HepG2 (cell line): Measurements from ENCODE around the gene GTF2H3. TPM values are rescaled to one million over a fixed set of nuclear protein-coding genes. Genes with fewer than 3 reads are reported as not detected.

Source experiments
- AGO2 ChIP-seq: fragments of 200-400 bp; formaldehyde crosslinking; optimal IDR thresholded peaks from 2 replicates; pipeline ENCODE3; 2017; ENCODE audit warnings: mild to moderate bottlenecking, low read depth, low read length, moderate library complexity
- CAMTA2 ChIP-seq: sonication (generic); formaldehyde crosslinking; IDR thresholded peaks from 2 replicates; pipeline ENCODE4 v1.4.0; 2020; ENCODE audit warnings: mild to moderate bottlenecking, missing genetic modification reagents, borderline replicate concordance
- CEBPB ChIP-seq: IDR thresholded peaks from 2 replicates; pipeline ENCODE4 v1.6.1; 2011; ENCODE audit warnings: low read depth, low read length, improper control_type of control experiment, borderline replicate concordance
- HDAC2 ChIP-seq: sonication (generic); formaldehyde crosslinking; IDR thresholded peaks from 2 replicates; pipeline ENCODE4 v1.4.0; 2020; ENCODE audit warnings: missing genetic modification reagents
- MAFF ChIP-seq: IDR thresholded peaks from 2 replicates; pipeline ENCODE4 v1.6.1; 2011; ENCODE audit warnings: low read depth, low read length, improper control_type of control experiment
- MEIS2 ChIP-seq: sonication (generic); formaldehyde crosslinking; IDR thresholded peaks from 2 replicates; pipeline ENCODE4 v1.9.0; 2021; ENCODE audit warnings: mild to moderate bottlenecking, missing genetic modification reagents
- MYNN ChIP-seq: sonication (generic); formaldehyde crosslinking; IDR thresholded peaks from 2 replicates; pipeline ENCODE4 v1.4.0; 2020; ENCODE audit warnings: mild to moderate bottlenecking, low read depth, missing genetic modification reagents
- NRL ChIP-seq: sonication (generic); formaldehyde crosslinking; IDR thresholded peaks from 2 replicates; pipeline ENCODE4 v1.5.0; 2020; ENCODE audit warnings: missing genetic modification reagents, mild to moderate bottlenecking, moderate library complexity, borderline replicate concordance
- POLR2A ChIP-seq, 2 experiments: IDR thresholded peaks; 2 replicates each; pipeline ENCODE4 v1.6.1; 2011; ENCODE audit warnings: low read depth in 2 of 2, low read length in 2 of 2, mild to moderate bottlenecking in 1 of 2, moderate library complexity in 1 of 2; ENCODE audit not compliant: insufficient read depth in 1 of 2
- POLR2AphosphoS5 ChIP-seq: IDR thresholded peaks from 2 replicates; pipeline ENCODE4 v1.6.1; 2012; ENCODE audit warnings: low read depth, low read length
- RAD21 ChIP-seq: fragments of 450-650 bp; formaldehyde crosslinking; IDR thresholded peaks from 2 replicates; pipeline ENCODE4 v1.5.0; 2020; ENCODE audit warnings: mild to moderate bottlenecking
- SIN3A ChIP-seq: IDR thresholded peaks from 2 replicates; pipeline ENCODE4 v1.6.1; 2011; ENCODE audit warnings: low read depth, mild to moderate bottlenecking, control low read depth, low read length, borderline replicate concordance
- SOX5 ChIP-seq: IDR thresholded peaks from 2 replicates; pipeline ENCODE4 v1.6.1; 2016; ENCODE audit warnings: borderline replicate concordance
- SRY ChIP-seq: sonication (generic); formaldehyde crosslinking; IDR thresholded peaks from 2 replicates; pipeline ENCODE4 v1.8.0; 2022; ENCODE audit warnings: mild to moderate bottlenecking, missing genetic modification reagents
- TBX3 ChIP-seq: fragments of 450-650 bp; IDR thresholded peaks from 2 replicates; pipeline ENCODE4 v1.6.1; 2017; ENCODE audit warnings: antibody characterized with exemption, mild to moderate bottlenecking, inconsistent platforms, borderline replicate concordance
- ZNF337 ChIP-seq: sonication (generic); formaldehyde crosslinking; IDR thresholded peaks from 2 replicates; pipeline ENCODE4 v1.5.1; 2020; ENCODE audit warnings: missing genetic modification reagents, low read depth, mild to moderate bottlenecking, borderline replicate concordance
- ZNF562 ChIP-seq: sonication (generic); formaldehyde crosslinking; IDR thresholded peaks from 2 replicates; pipeline ENCODE4 v1.8.0; 2022; ENCODE audit warnings: missing genetic modification reagents, borderline replicate concordance
- ZNF567 ChIP-seq: sonication (generic); formaldehyde crosslinking; IDR thresholded peaks from 2 replicates; pipeline ENCODE4 v1.8.1; 2023; ENCODE audit warnings: mild to moderate bottlenecking, missing genetic modification reagents, borderline replicate concordance
- ZNF713 ChIP-seq: sonication (generic); formaldehyde crosslinking; IDR thresholded peaks from 2 replicates; pipeline ENCODE4 v1.4.0; 2020; ENCODE audit warnings: mild to moderate bottlenecking, missing genetic modification reagents
- ZNF737 ChIP-seq: sonication (generic); formaldehyde crosslinking; IDR thresholded peaks from 2 replicates; pipeline ENCODE4 v1.5.0; 2020; ENCODE audit warnings: missing genetic modification reagents, mild to moderate bottlenecking, borderline replicate concordance
- polyA plus RNA-seq, 8 experiments: library from polyadenylated mRNA; depleted of rRNA in 3 of 8; stranded (reverse) in 7 of 8; unstranded in 1 of 8; fragments of >200 nt; fragmentation: Illumina TruSeq in 4 of 8; extraction: Trizol in 4 of 8; gene quantifications; 2 replicates each; pipeline versions ENCODE4 v1.2.1 to v1.2.3, GENCODE V29; 2011 to 2016; ENCODE audit warnings: low read depth in 4 of 8, missing spikeins in 1 of 8, mixed read lengths in 1 of 8; ENCODE audit not compliant: insufficient read depth in 1 of 8
- total RNA-seq, 5 experiments: library from RNA; depleted of rRNA; stranded (reverse); fragments of >200 nt; fragmentation: Illumina TruSeq; extraction: Trizol; gene quantifications; 2 replicates each; pipeline ENCODE4 v1.2.3, GENCODE V29; 2016; ENCODE audit warnings: low read depth in 1 of 5
- TF ChIP-seq, protein P1 (sequence below): sonication (generic); formaldehyde crosslinking; IDR thresholded peaks from 2 replicates; pipeline ENCODE4 v1.4.0; 2020; ENCODE audit warnings: missing genetic modification reagents
- TF ChIP-seq, protein P2 (sequence below): sonication (generic); formaldehyde crosslinking; conservative IDR thresholded peaks from 2 replicates; pipeline ENCODE4 v1.8.1; 2023; ENCODE audit warnings: missing genetic modification reagents
- TF ChIP-seq, protein P3 (sequence below): fragments of 450-650 bp; IDR thresholded peaks from 2 replicates; pipeline ENCODE4 v1.6.1; 2017
- TF ChIP-seq, protein P4 (sequence below): IDR thresholded peaks from 2 replicates; pipeline ENCODE4 v1.6.1; 2016

Gene GTF2H3
- total and polyA plus RNA-seq, 2 of the 13 experiments (the other 11 are each of a cell fraction or from before 2014, with no cell fraction given), result 35.8 to 58.8 TPM

DNA sequence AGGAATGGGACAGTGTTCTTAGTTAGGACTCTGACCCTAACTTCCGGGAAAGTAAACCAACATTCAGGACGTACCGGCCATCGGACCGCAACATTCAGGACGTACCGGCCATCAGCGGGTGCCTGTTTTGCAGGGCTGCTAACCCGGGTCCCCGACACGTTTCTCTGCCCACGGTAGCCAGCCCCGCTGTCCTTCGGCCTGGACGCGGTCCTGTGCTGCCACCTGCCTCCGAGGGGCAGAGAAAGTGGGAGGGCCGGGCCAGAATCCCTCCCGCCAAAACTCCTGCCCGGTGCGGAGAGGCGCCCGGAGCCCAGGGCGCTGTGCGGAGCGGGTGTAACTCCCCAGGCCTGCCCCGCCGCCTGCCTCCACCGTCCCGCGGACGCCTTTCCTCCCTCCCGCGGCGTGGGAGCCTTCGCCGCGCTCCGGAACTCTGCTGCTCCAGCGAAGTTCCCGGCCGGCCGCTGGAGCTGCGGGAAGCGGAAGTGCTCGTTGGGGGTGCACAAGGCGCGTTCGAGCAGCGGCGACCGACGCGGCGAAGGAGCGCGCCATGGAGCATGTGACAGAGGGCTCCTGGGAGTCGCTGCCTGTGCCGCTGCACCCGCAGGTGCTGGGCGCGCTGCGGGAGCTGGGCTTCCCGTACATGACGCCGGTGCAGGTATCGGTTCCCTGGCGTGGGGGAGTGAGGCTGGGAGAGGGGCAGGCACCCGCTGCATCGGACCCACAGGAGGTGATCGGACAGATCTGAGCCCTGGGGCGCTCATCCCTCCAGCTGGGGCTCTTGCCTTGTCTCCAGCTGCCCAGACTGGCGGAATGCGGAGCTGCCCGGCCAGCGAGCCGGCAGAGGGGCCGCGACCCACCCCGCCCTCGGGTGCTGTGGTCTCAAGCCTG, 31.8 kb upstream of the GTF2H3 start, which contains the start of gene DDX55 (continued):
- TF ChIP-seq MAFF (no peak), ZNF567 (no peak; the same call in 1 of the 2 replicates), POLR2A (IDR thresholded peaks at IDR 0.05; ENCODE audit: insufficient read depth in 1 of 2, low read depth in 2 of 2, low read length in 2 of 2) (peak; percentile 84 to 98), ZNF562 (no peak), ZNF337 (CRISPR knock-in tag) (peak; percentile 67), HDAC2 (CRISPR knock-in tag) (peak; percentile 95), ZNF737 (peak; percentile 83; the same call in 1 of the 2 replicates), POLR2AphosphoS5 (peak; percentile 92), MEIS2 (CRISPR knock-in tag) (peak; percentile 83), AGO2 (peak; percentile 83), SOX5 (CRISPR knock-in tag) (peak; percentile 50; the same call in 1 of the 2 replicates), TBX3 (no peak), SRY (CRISPR knock-in tag) (peak; percentile 96), CEBPB (no peak), NRL (CRISPR knock-in tag) (peak; percentile 86; the same call in 1 of the 2 replicates), ZNF713 (peak; percentile 86; the same call in 1 of the 2 replicates), RAD21 (peak; percentile 93), SIN3A (peak; percentile 89), CAMTA2 (peak; percentile 97), MYNN (CRISPR knock-in tag) (no peak; the same call in 1 of the 2 replicates)
- TF ChIP-seq, protein P1, sequence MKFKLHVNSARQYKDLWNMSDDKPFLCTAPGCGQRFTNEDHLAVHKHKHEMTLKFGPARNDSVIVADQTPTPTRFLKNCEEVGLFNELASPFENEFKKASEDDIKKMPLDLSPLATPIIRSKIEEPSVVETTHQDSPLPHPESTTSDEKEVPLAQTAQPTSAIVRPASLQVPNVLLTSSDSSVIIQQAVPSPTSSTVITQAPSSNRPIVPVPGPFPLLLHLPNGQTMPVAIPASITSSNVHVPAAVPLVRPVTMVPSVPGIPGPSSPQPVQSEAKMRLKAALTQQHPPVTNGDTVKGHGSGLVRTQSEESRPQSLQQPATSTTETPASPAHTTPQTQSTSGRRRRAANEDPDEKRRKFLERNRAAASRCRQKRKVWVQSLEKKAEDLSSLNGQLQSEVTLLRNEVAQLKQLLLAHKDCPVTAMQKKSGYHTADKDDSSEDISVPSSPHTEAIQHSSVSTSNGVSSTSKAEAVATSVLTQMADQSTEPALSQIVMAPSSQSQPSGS (CRISPR knock-in tag), result peak; percentile 95
- TF ChIP-seq, protein P2, sequence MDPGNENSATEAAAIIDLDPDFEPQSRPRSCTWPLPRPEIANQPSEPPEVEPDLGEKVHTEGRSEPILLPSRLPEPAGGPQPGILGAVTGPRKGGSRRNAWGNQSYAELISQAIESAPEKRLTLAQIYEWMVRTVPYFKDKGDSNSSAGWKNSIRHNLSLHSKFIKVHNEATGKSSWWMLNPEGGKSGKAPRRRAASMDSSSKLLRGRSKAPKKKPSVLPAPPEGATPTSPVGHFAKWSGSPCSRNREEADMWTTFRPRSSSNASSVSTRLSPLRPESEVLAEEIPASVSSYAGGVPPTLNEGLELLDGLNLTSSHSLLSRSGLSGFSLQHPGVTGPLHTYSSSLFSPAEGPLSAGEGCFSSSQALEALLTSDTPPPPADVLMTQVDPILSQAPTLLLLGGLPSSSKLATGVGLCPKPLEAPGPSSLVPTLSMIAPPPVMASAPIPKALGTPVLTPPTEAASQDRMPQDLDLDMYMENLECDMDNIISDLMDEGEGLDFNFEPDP, result no peak
- TF ChIP-seq, protein P3, sequence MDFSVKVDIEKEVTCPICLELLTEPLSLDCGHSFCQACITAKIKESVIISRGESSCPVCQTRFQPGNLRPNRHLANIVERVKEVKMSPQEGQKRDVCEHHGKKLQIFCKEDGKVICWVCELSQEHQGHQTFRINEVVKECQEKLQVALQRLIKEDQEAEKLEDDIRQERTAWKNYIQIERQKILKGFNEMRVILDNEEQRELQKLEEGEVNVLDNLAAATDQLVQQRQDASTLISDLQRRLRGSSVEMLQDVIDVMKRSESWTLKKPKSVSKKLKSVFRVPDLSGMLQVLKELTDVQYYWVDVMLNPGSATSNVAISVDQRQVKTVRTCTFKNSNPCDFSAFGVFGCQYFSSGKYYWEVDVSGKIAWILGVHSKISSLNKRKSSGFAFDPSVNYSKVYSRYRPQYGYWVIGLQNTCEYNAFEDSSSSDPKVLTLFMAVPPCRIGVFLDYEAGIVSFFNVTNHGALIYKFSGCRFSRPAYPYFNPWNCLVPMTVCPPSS, result no peak
- TF ChIP-seq, protein P4, sequence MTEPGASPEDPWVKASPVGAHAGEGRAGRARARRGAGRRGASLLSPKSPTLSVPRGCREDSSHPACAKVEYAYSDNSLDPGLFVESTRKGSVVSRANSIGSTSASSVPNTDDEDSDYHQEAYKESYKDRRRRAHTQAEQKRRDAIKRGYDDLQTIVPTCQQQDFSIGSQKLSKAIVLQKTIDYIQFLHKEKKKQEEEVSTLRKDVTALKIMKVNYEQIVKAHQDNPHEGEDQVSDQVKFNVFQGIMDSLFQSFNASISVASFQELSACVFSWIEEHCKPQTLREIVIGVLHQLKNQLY, result no peak
